OCI-LY3 (cell line): ENCODE results near the gene ADGRD1.

ENCODE experiments used
- H2AFZ ChIP-seq: fragments of 200-600, 300-600 bp; shearing (Covaris generic); 2 replicates; pipeline ENCODE4 v1.6.0; 2014; ENCODE audit warnings: antibody characterized with exemption, low read depth, low read length
- H3K27ac ChIP-seq: fragments of 200-600, 300-600 bp; sonication (generic); 2 replicates; pipeline ENCODE4 v1.5.1; 2014; ENCODE audit warnings: mild to moderate bottlenecking, low read length, moderate library complexity, mixed read lengths
- H3K27me3 ChIP-seq: fragments of 200-600, 300-600 bp; sonication (generic); 2 replicates; pipeline ENCODE4 v1.6.1; 2014; ENCODE audit warnings: low read depth, low read length, mixed read lengths
- H3K36me3 ChIP-seq: fragments of 200-600, 300-600 bp; sonication (generic); replicated peaks from 2 replicates; pipeline ENCODE3; 2014; ENCODE audit warnings: low read depth, low read length, mixed read lengths
- H3K4me1 ChIP-seq: fragments of 300-600, 200-600 bp; sonication (generic); 2 replicates; pipeline ENCODE4 v1.6.1; 2014; ENCODE audit warnings: low read length, mixed read lengths
- H3K4me2 ChIP-seq: fragments of 200-600, 300-600 bp; sonication (generic); 2 replicates; pipeline ENCODE4 v1.6.1; 2014; ENCODE audit warnings: low read length, mixed read lengths
- H3K4me3 ChIP-seq: fragments of 300-600, 200-600 bp; sonication (generic); 2 replicates; pipeline ENCODE4 v1.5.1; 2014; ENCODE audit warnings: antibody characterized with exemption, mild to moderate bottlenecking, low read length, moderate library complexity
- H3K79me2 ChIP-seq: fragments of 300-600, 200-600 bp; shearing (Covaris generic); 2 replicates; pipeline ENCODE4 v1.6.1; 2014; ENCODE audit warnings: mild to moderate bottlenecking, low read length, mixed read lengths
- H3K9ac ChIP-seq: fragments of 300-600, 200-600 bp; shearing (Covaris generic); 2 replicates; pipeline ENCODE4 v1.6.0; 2014; ENCODE audit warnings: mild to moderate bottlenecking, low read length, moderate library complexity
- H3K9me3 ChIP-seq: fragments of 200-600, 300-600 bp; shearing (Covaris generic); 2 replicates; pipeline ENCODE4 v1.6.1; 2014; ENCODE audit warnings: low read length, mixed read lengths; ENCODE audit not compliant: insufficient read depth
- H4K20me1 ChIP-seq: fragments of 200-600, 300-600 bp; sonication (generic); 2 replicates; pipeline ENCODE4 v1.6.1; 2016; ENCODE audit warnings: low read length, mixed read lengths; ENCODE audit not compliant: insufficient read depth
- CTCF ChIP-seq: fragments of 200-600, 300-600 bp; sonication (generic); IDR thresholded peaks from 2 replicates; pipeline ENCODE4 v1.5.1; 2014; ENCODE audit warnings: antibody characterized with exemption, low read length, low read depth
- EZH2phosphoT487 ChIP-seq: fragments of 200-600 bp; shearing (Covaris generic); IDR thresholded peaks from 2 replicates; pipeline ENCODE4 v1.6.1; 2018; ENCODE audit warnings: antibody characterized with exemption, mixed run types, low read depth

ADGRD1 gene

GRCh38 chr12:131187602-131188001 lies 233.9 kb downstream of the ADGRD1 start:
- H4K20me1 ChIP-seq = no peaks in the 10 kb centered on the region
- H2AFZ ChIP-seq = no peak overlapping the region
- no peak overlapping the region for H3K9ac ChIP-seq
- H3K4me3 ChIP-seq = no peak overlapping the region
- H3K27me3 ChIP-seq = no peaks in the 10 kb centered on the region
- no peak overlapping the region for H3K4me2 ChIP-seq
- no peaks in the 10 kb centered on the region for H3K36me3 ChIP-seq
- no peaks in the 10 kb centered on the region for H3K4me1 ChIP-seq
- no peak for TF ChIP-seq EZH2phosphoT487
- no peak for TF ChIP-seq CTCF
- H3K9me3 ChIP-seq = no peaks in the 10 kb centered on the region
- no peaks in the 10 kb centered on the region for H3K79me2 ChIP-seq
- H3K27ac ChIP-seq = no peak overlapping the region

GRCh38 chr12:131188131-131189050 lies 234.7 kb downstream of the ADGRD1 start:
- Histone ChIP-seq H3K9me3 (no peaks in the 10 kb centered on the region), H3K4me2 (no peak overlapping the region), H3K79me2 (no peaks in the 10 kb centered on the region), H3K36me3 (no peaks in the 10 kb centered on the region), H4K20me1 (no peaks in the 10 kb centered on the region), H3K27ac (no peak overlapping the region), H3K27me3 (no peaks in the 10 kb centered on the region), H3K9ac (no peak overlapping the region), H3K4me1 (no peaks in the 10 kb centered on the region), H3K4me3 (no peak overlapping the region), H2AFZ (no peak overlapping the region)
- TF ChIP-seq CTCF (no peak), EZH2phosphoT487 (no peak)

- Histone ChIP-seq H3K79me2 (no peaks in the 10 kb centered on the region), H3K9me3 (no peaks in the 10 kb centered on the region), H2AFZ (no peak overlapping the region), H3K36me3 (no peaks in the 10 kb centered on the region), H4K20me1 (no peaks in the 10 kb centered on the region), H3K9ac (no peak overlapping the region), H3K4me3 (no peak overlapping the region), H3K4me2 (no peak overlapping the region), H3K4me1 (no peaks in the 10 kb centered on the region), H3K27me3 (no peaks in the 10 kb centered on the region), H3K27ac (no peak overlapping the region)
- TF ChIP-seq CTCF (no peak), EZH2phosphoT487 (no peak)
These were observed 236.1 kb downstream of the ADGRD1 start for GRCh38 chr12:131189781-131190180.

- Histone ChIP-seq H4K20me1 (no peaks in the 10 kb centered on the region), H3K9me3 (no peaks in the 10 kb centered on the region), H3K79me2 (no peaks in the 10 kb centered on the region), H3K36me3 (no peaks in the 10 kb centered on the region), H3K27me3 (no peaks in the 10 kb centered on the region), H3K9ac (no peak overlapping the region), H3K4me1 (no peaks in the 10 kb centered on the region), H3K4me3 (no peak overlapping the region), H2AFZ (no peak overlapping the region), H3K27ac (no peak overlapping the region), H3K4me2 (no peak overlapping the region)
- TF ChIP-seq CTCF (no peak), EZH2phosphoT487 (no peak)
These were observed 237.3 kb downstream of the ADGRD1 start for GRCh38 chr12:131190965-131191364.
